Activated effector memory CD4-positive, alpha-beta T cell treated with anti-CD3 and anti-CD28 coated beads, Interleukin-2, amount 50 U/mL, for 16 hours (primary cell): ENCODE measurements around the gene CPA2.
"Not testable (repeated sequence)": the region's sequence is repeated elsewhere in the genome, so short reads cannot be mapped to it uniquely, and the experiment has no call there.

Source experiments
- DNase-seq: peaks from one replicate; pipeline ENCODE4 v3.0.0-alpha.2; 2020

The CPA2 gene

DNA sequence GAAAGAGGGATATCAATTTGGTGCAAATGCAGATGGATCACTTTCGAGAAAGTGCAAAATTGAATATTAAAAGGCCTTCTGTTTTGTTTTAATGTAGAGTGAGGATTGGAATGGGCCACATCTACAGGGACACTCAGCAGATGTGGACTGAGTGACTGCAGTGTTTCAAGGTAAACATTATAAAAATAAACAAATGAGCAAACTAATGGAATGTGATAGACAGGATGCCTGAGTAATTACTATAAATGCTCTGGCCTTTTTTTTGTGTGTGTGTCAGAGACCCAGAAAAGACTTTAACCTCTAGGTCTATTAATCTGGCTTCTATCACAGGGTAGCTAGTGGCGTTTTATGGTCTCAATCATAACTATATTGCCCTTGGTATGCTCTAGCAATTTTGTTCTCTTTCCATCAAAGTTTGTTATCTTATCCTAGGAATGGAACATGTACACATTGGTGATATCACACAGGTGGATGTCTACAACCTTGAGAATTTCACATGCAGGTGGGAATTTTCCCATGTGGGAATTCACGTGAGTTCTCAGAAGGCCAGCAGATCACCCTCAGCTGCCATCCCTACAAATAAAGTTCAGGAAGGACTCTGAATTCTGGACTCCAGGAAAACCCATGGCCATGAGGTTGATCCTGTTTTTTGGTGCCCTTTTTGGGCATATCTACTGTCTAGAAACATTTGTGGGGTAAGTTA, at the start of gene CPA2:
Gene CPA2 (plus strand): TSS at position 606 of the 703 bp plus-strand sequence. CDS start 19 bp downstream, at position 625.
- no peak for DNase-seq

GRCh38 chr7:130218806-130219620, 47.6 kb upstream of the CPA2 start:
- DNase-seq: no peak

GRCh38 chr7:130219871-130220270, 46.8 kb upstream of the CPA2 start:
- no peak for DNase-seq

- no peak for DNase-seq
These were observed 44.9 kb upstream of the CPA2 start for GRCh38 chr7:130221746-130222145.

DNA sequence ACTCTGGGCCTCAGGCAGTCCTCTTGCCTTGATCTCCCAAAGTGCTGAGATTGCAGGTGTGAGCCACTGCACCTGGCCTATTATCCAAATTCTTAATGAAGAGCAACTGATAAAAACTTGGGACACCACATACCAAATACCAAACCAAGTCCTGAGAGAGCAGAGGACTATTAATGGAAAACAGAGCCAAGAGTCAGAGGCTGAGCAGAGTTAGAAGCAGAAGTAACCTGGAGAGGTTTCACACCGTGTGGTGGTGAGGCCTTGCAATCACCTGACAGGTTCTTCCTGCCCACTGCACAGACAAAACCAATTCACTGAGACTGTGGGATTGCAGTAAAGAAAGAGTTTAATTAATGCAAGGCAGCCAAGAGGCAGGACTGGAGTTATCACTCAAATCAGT, 43.0 kb upstream of the CPA2 start:
- DNase-seq: no peak

DNA sequence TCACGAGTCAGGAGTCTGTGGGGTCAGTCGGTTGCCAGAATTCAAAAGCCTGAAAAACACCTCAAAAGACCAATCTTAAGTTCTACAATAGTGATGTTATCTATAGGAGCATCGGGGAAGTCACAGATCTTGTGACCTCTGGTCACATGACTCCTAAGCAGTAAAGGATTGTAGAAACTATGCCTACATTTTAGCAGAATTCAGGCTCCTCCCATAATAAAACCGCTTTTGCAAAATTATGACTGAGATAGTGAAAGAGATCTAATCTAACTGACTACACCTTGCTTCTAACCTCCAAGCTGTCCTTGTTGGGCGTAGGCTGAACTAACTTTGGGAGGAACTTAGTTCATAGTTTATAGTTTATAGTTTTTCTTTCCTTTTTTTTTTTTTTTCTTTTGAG, 42.5 kb upstream of the CPA2 start:
- no peak for DNase-seq

DNA sequence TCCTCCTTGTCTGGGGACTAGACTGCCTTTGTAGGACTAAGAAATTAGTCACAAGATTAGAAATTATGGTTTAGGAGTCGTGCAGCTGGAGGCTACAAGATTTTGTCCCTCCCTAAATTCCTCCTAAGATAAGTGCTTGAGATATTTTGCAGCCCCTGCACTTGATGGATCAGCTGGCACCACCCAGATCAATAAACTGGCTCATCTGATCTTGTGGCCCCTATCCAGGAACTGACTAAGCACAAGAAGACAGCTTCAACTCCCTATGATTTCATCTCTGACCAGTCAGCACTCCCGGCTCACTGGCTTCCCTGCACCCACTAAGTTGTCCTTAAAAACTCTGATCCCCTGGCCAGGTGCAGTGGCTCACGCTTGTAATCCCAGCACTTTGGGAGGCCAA, 41.7 kb upstream of the CPA2 start:
- not testable (repeated sequence) for DNase-seq

- DNase-seq: no peak
These were observed 40.3 kb upstream of the CPA2 start for GRCh38 chr7:130226333-130226732.

DNA sequence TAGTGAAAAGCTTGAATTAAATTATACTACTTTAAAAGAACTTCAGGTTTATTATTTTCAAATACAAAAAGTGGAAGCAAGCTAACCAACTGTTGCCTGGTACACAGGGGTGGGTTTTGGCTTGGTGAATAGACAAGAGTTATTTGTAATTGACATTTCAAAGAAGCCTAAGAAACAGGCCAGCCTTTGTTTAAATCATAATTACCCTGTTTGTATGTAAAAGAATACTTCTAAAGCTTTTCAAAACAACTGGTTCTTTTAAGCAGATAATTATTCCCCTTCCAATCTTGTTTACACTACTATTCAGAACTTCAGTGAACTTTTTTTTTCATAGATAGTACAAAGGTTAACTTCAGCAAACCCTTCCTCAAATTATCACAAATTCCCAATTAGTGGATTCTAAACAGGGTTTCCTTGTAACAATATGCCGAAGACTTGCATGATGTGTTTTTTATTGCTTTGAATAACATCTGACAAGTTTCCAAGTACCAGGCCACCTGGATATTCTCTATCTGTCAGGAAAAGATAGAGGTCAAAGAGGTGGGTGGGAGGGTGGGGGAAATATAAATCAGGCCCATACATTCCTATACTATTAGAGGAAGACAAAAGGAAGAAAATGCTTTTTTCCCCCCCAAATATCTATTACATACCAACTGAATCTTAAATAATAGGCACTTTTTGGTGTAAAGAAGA, 38.6 kb upstream of the CPA2 start:
- no peak for DNase-seq

DNA sequence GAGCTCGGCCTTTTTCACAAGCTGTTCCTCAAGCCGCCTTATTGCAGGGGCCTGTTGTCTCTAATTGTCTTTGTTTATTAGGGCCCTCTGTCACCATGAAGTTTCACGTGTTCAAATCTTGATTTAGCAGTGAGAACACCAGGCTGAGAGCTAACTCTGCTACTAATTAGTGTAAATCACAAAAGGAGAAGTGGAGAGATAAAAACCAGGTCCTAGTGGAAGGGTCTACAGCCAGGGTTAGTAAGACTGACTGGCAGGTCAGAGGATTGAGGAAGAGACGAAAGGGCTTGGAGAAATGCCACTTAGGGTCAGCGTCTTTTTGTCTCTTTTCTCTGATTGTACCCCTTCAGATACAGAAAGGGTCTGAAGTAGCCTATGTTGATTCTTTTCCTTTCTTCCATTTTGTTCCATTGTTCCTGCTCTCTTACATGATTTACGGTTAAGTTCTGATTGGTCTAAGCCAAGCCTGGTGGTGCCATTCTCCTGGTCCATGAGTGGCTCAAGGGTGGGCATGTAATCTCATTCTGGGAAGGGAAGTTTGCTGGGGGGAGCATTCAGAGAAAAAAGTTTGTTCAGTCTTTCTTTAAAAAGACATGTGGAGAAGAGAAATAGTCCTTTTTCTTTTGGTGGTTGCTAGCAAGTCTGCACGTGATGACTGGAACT, 37.7 kb upstream of the CPA2 start:
- DNase-seq: no peak

GRCh38 chr7:130229981-130230380, 36.7 kb upstream of the CPA2 start:
- DNase-seq: not testable (repeated sequence)

GRCh38 chr7:130231792-130232191, 34.9 kb upstream of the CPA2 start:
- no peak for DNase-seq

DNA sequence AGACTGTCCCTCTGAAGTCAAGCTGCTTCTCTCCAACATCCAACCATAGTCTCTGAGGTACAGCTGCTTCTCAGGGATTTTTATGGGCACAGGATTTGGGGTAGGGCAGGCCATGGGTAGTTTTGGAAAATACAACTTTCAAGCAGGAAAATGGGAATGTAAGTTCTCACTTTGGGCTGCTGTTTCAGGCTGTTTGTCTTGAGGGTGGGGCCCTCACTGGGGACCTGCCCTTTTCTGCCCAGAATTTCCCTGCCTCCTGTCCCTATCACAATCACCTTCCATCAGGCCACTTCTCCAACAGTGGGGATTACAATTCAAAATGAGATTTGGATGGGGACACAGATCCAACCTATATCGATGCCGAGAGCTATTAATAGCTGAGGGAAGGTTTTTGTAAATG, 34.5 kb upstream of the CPA2 start:
- no peak for DNase-seq

DNA sequence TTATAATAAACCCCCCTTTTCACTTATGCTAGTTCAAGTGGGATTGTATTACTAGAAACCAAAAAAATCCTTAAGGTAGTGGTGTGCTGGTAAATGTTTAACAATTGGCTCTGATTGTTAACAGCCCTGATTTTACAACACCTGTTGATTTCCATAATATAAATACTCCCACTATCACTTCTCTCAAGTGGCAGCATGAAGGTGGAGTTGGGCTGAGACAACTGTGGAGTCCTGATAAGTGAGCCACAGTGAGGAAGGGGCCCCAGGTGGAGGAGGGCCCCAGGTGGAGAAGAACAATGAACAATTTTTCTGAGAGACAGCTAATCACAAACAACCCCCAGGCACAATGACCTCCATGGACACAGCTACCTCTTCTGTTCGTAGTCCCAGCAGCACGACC, 32.6 kb upstream of the CPA2 start:
- no peak for DNase-seq

GRCh38 chr7:130236361-130236760, 30.3 kb upstream of the CPA2 start:
- not testable (repeated sequence) for DNase-seq

GRCh38 chr7:130240240-130240639, 26.4 kb upstream of the CPA2 start:
- no peak for DNase-seq

DNA sequence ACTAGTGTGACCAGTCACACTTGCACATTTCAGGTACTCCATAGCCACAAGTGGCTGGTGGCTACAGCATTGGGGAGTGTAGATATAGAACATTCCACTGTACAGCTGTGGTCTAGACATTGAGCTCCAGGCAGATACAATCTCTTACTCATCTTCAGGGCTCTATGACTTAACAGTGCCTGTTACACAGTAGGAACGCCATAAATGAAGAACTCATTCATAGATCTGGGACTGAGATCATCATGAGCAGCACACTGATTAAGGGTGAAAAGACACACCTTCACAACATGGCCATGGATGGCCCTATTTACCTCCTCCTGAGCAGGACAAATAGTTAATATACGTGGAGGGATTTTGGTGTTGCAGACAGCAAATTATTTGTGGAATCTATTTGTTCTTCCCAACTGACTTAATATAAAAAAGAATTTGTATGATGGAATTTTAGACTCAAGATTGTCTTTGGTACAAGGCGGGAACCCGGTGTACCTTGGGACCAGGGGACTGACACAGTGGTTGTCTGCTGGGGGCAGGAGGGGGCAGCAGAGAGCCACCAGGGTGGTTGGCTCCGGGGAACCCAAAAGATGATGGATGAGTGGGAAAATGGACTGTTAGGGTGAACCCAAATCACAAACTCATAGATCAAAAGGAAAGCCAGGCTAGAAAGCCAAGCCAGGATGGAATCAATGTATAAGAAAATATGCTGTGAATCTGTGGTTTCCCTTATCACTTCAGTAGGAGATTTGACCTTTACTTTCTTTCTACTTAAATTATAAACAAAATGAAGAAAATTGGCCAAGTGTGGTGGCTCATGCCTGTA, 24.3 kb upstream of the CPA2 start:
- peak; percentile 79 for DNase-seq

- not testable (repeated sequence) for DNase-seq
These were observed 23.2 kb upstream of the CPA2 start for GRCh38 chr7:130243486-130243885.

DNA sequence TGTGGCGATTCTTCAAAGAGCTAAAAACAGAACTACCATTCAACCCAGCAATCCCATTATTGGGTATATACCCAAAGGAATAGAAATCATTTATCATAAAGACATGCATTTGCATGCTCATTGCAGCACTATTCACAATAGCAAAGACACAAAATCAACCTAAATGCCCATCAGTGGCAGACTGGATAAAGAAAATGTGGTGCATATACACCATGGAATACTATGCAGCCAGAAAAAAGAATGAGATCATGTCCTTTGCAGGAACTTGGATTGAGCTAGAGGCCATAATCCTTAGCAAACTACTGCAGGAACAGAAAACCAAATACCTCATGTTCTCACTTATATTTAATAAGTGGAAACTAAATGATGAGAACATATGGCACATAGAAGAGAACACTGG, 20.2 kb upstream of the CPA2 start:
- not testable (repeated sequence) for DNase-seq

DNA sequence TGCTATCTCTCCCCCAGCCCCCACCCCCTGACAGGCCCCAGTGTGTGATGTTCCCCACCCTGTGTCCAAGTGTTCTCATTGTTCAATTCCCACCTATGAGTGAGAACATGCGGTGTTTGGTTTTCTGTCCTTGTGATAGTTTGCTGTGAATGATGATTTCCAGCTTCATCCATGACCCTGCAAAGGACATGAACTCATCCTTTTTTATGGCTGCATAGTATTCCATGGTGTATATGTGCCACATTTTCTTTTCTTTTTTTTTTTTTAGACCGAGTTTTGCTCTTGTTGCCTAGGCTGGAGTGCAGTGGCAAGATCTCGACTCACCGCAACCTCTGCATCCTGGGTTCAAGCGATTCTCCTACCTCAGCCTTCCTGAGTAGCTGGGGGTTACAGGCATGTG, 17.8 kb upstream of the CPA2 start:
- DNase-seq: not testable (repeated sequence)

GRCh38 chr7:130249626-130250025, 17.0 kb upstream of the CPA2 start:
- not testable (repeated sequence) for DNase-seq

GRCh38 chr7:130254555-130254954, 12.1 kb upstream of the CPA2 start:
- DNase-seq: no peak
